Measurements from ENCODE around the gene ELAC1. TPM values are rescaled to one million over a fixed set of nuclear protein-coding genes. Genes with fewer than 3 reads are reported as not detected.

ELAC1 gene
- total and polyA plus RNA-seq, 2 experiments from 2014 or later, result 2.8 to 3.2 TPM

DNA sequence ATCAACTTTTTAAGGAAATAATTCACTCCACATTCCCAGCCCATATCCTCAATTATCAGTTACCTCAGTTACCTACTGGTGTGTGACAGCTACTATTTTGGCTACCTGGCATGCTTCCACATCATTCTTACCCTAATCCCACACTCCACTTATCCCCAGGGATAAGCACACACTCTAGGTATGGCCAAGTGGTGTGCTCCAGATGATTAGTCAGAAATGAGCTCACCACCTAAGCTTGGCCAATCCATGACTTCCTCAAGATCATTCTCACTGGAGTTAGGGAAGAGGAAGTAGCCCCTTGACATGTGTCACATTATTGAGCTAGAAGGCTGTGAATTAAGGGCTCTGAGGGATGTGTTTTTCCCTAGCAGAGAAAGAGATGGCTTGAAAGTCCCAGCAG is 41.2 kb downstream of the ELAC1 start (continued):
- TF ChIP-seq, protein P1, sequence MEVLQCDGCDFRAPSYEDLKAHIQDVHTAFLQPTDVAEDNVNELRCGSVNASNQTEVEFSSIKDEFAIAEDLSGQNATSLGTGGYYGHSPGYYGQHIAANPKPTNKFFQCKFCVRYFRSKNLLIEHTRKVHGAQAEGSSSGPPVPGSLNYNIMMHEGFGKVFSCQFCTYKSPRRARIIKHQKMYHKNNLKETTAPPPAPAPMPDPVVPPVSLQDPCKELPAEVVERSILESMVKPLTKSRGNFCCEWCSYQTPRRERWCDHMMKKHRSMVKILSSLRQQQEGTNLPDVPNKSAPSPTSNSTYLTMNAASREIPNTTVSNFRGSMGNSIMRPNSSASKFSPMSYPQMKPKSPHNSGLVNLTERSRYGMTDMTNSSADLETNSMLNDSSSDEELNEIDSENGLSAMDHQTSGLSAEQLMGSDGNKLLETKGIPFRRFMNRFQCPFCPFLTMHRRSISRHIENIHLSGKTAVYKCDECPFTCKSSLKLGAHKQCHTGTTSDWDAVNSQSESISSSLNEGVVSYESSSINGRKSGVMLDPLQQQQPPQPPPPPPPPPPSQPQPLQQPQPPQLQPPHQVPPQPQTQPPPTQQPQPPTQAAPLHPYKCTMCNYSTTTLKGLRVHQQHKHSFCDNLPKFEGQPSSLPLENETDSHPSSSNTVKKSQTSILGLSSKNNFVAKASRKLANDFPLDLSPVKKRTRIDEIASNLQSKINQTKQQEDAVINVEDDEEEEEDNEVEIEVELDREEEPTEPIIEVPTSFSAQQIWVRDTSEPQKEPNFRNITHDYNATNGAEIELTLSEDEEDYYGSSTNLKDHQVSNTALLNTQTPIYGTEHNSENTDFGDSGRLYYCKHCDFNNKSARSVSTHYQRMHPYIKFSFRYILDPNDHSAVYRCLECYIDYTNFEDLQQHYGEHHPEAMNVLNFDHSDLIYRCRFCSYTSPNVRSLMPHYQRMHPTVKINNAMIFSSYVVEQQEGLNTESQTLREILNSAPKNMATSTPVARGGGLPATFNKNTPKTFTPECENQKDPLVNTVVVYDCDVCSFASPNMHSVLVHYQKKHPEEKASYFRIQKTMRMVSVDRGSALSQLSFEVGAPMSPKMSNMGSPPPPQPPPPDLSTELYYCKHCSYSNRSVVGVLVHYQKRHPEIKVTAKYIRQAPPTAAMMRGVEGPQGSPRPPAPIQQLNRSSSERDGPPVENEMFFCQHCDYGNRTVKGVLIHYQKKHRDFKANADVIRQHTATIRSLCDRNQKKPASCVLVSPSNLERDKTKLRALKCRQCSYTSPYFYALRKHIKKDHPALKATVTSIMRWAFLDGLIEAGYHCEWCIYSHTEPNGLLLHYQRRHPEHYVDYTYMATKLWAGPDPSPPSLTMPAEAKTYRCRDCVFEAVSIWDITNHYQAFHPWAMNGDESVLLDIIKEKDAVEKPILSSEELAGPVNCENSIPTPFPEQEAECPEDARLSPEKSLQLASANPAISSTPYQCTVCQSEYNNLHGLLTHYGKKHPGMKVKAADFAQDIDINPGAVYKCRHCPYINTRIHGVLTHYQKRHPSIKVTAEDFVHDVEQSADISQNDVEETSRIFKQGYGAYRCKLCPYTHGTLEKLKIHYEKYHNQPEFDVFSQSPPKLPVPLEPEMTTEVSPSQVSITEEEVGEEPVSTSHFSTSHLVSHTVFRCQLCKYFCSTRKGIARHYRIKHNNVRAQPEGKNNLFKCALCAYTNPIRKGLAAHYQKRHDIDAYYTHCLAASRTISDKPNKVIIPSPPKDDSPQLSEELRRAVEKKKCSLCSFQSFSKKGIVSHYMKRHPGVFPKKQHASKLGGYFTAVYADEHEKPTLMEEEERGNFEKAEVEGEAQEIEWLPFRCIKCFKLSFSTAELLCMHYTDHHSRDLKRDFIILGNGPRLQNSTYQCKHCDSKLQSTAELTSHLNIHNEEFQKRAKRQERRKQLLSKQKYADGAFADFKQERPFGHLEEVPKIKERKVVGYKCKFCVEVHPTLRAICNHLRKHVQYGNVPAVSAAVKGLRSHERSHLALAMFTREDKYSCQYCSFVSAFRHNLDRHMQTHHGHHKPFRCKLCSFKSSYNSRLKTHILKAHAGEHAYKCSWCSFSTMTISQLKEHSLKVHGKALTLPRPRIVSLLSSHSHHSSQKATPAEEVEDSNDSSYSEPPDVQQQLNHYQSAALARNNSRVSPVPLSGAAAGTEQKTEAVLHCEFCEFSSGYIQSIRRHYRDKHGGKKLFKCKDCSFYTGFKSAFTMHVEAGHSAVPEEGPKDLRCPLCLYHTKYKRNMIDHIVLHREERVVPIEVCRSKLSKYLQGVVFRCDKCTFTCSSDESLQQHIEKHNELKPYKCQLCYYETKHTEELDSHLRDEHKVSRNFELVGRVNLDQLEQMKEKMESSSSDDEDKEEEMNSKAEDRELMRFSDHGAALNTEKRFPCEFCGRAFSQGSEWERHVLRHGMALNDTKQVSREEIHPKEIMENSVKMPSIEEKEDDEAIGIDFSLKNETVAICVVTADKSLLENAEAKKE (CRISPR knock-in tag; IDR thresholded peaks at IDR 0.05), result no peak
- TF ChIP-seq ZNF114 (CRISPR knock-in tag; IDR thresholded peaks at IDR 0.05), result no peak
- no peak for TF ChIP-seq JUNB (IDR thresholded peaks at IDR 0.05; ENCODE audit: unreplicated experiment)
- no peak for TF ChIP-seq ZNF331 (CRISPR knock-in tag; IDR thresholded peaks at IDR 0.05; ENCODE audit: low read depth)
- no peak for TF ChIP-seq EZH2phosphoT487 (IDR thresholded peaks at IDR 0.05; ENCODE audit: unreplicated experiment)
- TF ChIP-seq NANOG (IDR thresholded peaks at IDR 0.05; ENCODE audit: borderline replicate concordance), result no peak
- TF ChIP-seq CREB1 (CRISPR knock-in tag; IDR thresholded peaks at IDR 0.05; ENCODE audit: low read depth), result no peak

GRCh38 chr18:51010218-51010617 is 42.4 kb downstream of the ELAC1 start:
- Histone ChIP-seq H3K27ac (ENCODE audit: low read depth) (no peak overlapping the region), H3K36me3 (ENCODE audit: insufficient read depth) (no peaks in the 10 kb centered on the region), H3K4me1 (ENCODE audit: insufficient read depth) (no peaks in the 10 kb centered on the region), H2AFZ (no peak overlapping the region), H3K4me2 (no peak overlapping the region), H4K20me1 (replicated peaks; ENCODE audit: insufficient read depth) (no peaks in the 10 kb centered on the region), H3F3A (replicated peaks; ENCODE audit: low read depth) (no peaks in the 10 kb centered on the region), H3K27me3 (ENCODE audit: insufficient read depth) (no peaks in the 10 kb centered on the region), H3K4me3 (no peak overlapping the region), H3K9me2 (ENCODE audit: insufficient read depth) (peaks cover 9% of the 10 kb centered on the region; the same call in 1 of the 2 replicates), H3K79me2 (replicated peaks; ENCODE audit: insufficient read depth) (no peaks in the 10 kb centered on the region)
- H3K27me3 Mint-ChIP-seq (ENCODE audit: insufficient read depth, low read depth, poor library complexity), result peaks cover 6% of the 10 kb centered on the region
- no peak for ATAC-seq
- H3K9me3 Mint-ChIP-seq, result peaks cover 18% of the 10 kb centered on the region
- peaks cover 9% of the 10 kb centered on the region for H3K4me1 Mint-ChIP-seq
- no peak for DNase-seq (ENCODE audit: low spot score)
- no peak overlapping the region for H3K4me3 Mint-ChIP-seq
- peaks cover 12% of the 10 kb centered on the region for H3K36me3 Mint-ChIP-seq (ENCODE audit: low read depth)
- TF ChIP-seq JUNB (IDR thresholded peaks at IDR 0.05; ENCODE audit: unreplicated experiment), result no peak
- TF ChIP-seq ZNF331 (CRISPR knock-in tag; IDR thresholded peaks at IDR 0.05; ENCODE audit: low read depth), result no peak
- no peak for TF ChIP-seq EZH2phosphoT487 (IDR thresholded peaks at IDR 0.05; ENCODE audit: unreplicated experiment)
- TF ChIP-seq, protein P2, sequence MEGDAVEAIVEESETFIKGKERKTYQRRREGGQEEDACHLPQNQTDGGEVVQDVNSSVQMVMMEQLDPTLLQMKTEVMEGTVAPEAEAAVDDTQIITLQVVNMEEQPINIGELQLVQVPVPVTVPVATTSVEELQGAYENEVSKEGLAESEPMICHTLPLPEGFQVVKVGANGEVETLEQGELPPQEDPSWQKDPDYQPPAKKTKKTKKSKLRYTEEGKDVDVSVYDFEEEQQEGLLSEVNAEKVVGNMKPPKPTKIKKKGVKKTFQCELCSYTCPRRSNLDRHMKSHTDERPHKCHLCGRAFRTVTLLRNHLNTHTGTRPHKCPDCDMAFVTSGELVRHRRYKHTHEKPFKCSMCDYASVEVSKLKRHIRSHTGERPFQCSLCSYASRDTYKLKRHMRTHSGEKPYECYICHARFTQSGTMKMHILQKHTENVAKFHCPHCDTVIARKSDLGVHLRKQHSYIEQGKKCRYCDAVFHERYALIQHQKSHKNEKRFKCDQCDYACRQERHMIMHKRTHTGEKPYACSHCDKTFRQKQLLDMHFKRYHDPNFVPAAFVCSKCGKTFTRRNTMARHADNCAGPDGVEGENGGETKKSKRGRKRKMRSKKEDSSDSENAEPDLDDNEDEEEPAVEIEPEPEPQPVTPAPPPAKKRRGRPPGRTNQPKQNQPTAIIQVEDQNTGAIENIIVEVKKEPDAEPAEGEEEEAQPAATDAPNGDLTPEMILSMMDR (conservative IDR thresholded peaks at IDR 0.05; ENCODE audit: low read depth in 2 of 2), result no peak
- TF ChIP-seq, protein P3, sequence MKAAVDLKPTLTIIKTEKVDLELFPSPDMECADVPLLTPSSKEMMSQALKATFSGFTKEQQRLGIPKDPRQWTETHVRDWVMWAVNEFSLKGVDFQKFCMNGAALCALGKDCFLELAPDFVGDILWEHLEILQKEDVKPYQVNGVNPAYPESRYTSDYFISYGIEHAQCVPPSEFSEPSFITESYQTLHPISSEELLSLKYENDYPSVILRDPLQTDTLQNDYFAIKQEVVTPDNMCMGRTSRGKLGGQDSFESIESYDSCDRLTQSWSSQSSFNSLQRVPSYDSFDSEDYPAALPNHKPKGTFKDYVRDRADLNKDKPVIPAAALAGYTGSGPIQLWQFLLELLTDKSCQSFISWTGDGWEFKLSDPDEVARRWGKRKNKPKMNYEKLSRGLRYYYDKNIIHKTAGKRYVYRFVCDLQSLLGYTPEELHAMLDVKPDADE (IDR thresholded peaks at IDR 0.05), result no peak
- no peak overlapping the region for H3K27ac Mint-ChIP-seq
